Measurements from ENCODE around the gene SIN3B. TPM values are rescaled to one million over a fixed set of nuclear protein-coding genes. Genes with fewer than 3 reads are reported as not detected.

The SIN3B gene
- total and polyA plus RNA-seq, 9 donors, result 35.3 to 92.0 (median 56.9) TPM

GRCh38 chr19:16869331-16869972, 40.3 kb downstream of the SIN3B start:
- no peaks in the 10 kb centered on the region for H3K27me3 ChIP-seq
- TF ChIP-seq CTCF (IDR thresholded peaks at IDR 0.05), result no peak
- no peak for TF ChIP-seq EP300 (IDR thresholded peaks at IDR 0.05)
- no peak for TF ChIP-seq POLR2A (IDR thresholded peaks at IDR 0.05)
- DNase-seq, result no peak
- H3K36me3 ChIP-seq, result no peaks in the 10 kb centered on the region
- H3K9me3 ChIP-seq, result no peaks in the 10 kb centered on the region
- no peak overlapping the region for H3K27ac ChIP-seq
- intact Hi-C loops (cut with DNase I), result no loop called here
- no peaks in the 10 kb centered on the region for H3K4me1 ChIP-seq (ENCODE audit: insufficient read depth)
- 91 to 93% (median 92%) methylated on average over 28 to 30 of the region's 30 CpGs for WGBS, 3 donors
- H3K4me3 ChIP-seq, result no peak overlapping the region

- WGBS, 3 donors, result 48 to 60% (median 55%) methylated on average over 7 of the region's 7 CpGs
- no peak overlapping the region for H3K4me3 ChIP-seq
- H3K9me3 ChIP-seq, result no peaks in the 10 kb centered on the region
- intact Hi-C loops (cut with DNase I), result no loop called here
- no peaks in the 10 kb centered on the region for H3K27me3 ChIP-seq
- no peaks in the 10 kb centered on the region for H3K4me1 ChIP-seq (ENCODE audit: insufficient read depth)
- DNase-seq, result no peak
- H3K27ac ChIP-seq, result no peak overlapping the region
- TF ChIP-seq EP300 (IDR thresholded peaks at IDR 0.05) (no peak), CTCF (IDR thresholded peaks at IDR 0.05) (no peak), POLR2A (IDR thresholded peaks at IDR 0.05) (no peak)
- H3K36me3 ChIP-seq, result no peaks in the 10 kb centered on the region
Observed at GRCh38 chr19:16871871-16872270, 42.7 kb downstream of the SIN3B start.

- TF ChIP-seq EP300 (IDR thresholded peaks at IDR 0.05), result no peak
- no peak for TF ChIP-seq CTCF (IDR thresholded peaks at IDR 0.05)
- no peak for TF ChIP-seq POLR2A (IDR thresholded peaks at IDR 0.05)
- no peaks in the 10 kb centered on the region for H3K9me3 ChIP-seq
- no peaks in the 10 kb centered on the region for H3K27me3 ChIP-seq
- no peak overlapping the region for H3K27ac ChIP-seq
- 93 to 95% (median 94%) methylated on average over 21 of the region's 21 CpGs for WGBS, 3 donors
- no peaks in the 10 kb centered on the region for H3K36me3 ChIP-seq
- no peak overlapping the region for H3K4me3 ChIP-seq
- DNase-seq, result no peak
- intact Hi-C loops (cut with DNase I), result no loop called here
- H3K4me1 ChIP-seq (ENCODE audit: insufficient read depth), result no peaks in the 10 kb centered on the region
Observed at GRCh38 chr19:16872728-16873127, 43.5 kb downstream of the SIN3B start.

GRCh38 chr19:16873594-16873993, 44.4 kb downstream of the SIN3B start:
- no peaks in the 10 kb centered on the region for H3K4me1 ChIP-seq (ENCODE audit: insufficient read depth)
- H3K9me3 ChIP-seq, result no peaks in the 10 kb centered on the region
- no peaks in the 10 kb centered on the region for H3K36me3 ChIP-seq
- no peaks in the 10 kb centered on the region for H3K27me3 ChIP-seq
- no peak for DNase-seq
- no peak overlapping the region for H3K27ac ChIP-seq
- no peak overlapping the region for H3K4me3 ChIP-seq
- intact Hi-C loops (cut with DNase I), result no loop called here
- no peak for TF ChIP-seq CTCF (IDR thresholded peaks at IDR 0.05)
- TF ChIP-seq POLR2A (IDR thresholded peaks at IDR 0.05), result no peak
- TF ChIP-seq EP300 (IDR thresholded peaks at IDR 0.05), result no peak
- 87 to 95% (median 94%) methylated on average over 3 of the region's 3 CpGs for WGBS, 3 donors

All from ovary (tissue), 9 donors.